ENCODE data around the gene LACTB. TPM values are rescaled to one million over a fixed set of nuclear protein-coding genes. Genes with fewer than 3 reads are reported as not detected.
A peak's percentile ranks its signal among the peaks of the same experiment; 100 is the strongest.

The LACTB gene
- total and polyA plus RNA-seq, 2 of the 13 experiments (the other 11 are each of a cell fraction or from before 2014, with no cell fraction given), result 14.8 to 23.0 TPM

GRCh38 chr15:63188926-63189871 is 67.5 kb downstream of the LACTB start, which contains the start of gene RAB8B (continued):
- 0 out of 2 replicates have a peak, but pooled peaks have one; percentile 9 for TF ChIP-seq ZBTB46 (CRISPR knock-in tag; IDR thresholded peaks at IDR 0.05; ENCODE audit: borderline replicate concordance)
- TF ChIP-seq DDIT3 (CRISPR knock-in tag; IDR thresholded peaks at IDR 0.05), result no peak
- TF ChIP-seq TBL1XR1 (IDR thresholded peaks at IDR 0.05; ENCODE audit: borderline replicate concordance, low read length, partially characterized antibody), result peak; percentile 21
- TF ChIP-seq STAT6 (CRISPR knock-in tag; IDR thresholded peaks at IDR 0.05; ENCODE audit: borderline replicate concordance), result no peak
- TF ChIP-seq SNAPC2 (CRISPR knock-in tag; IDR thresholded peaks at IDR 0.05), result no peak
- TF ChIP-seq SP1 (IDR thresholded peaks at IDR 0.05), result no peak
- TF ChIP-seq SP1 (CRISPR knock-in tag; IDR thresholded peaks at IDR 0.05), result peak; percentile 72
- TF ChIP-seq NPAS2 (CRISPR knock-in tag; IDR thresholded peaks at IDR 0.05; ENCODE audit: borderline replicate concordance), result no peak
- TF ChIP-seq RORA (CRISPR knock-in tag; IDR thresholded peaks at IDR 0.05), result no peak
- no peak for TF ChIP-seq ZFP36 (IDR thresholded peaks at IDR 0.05; ENCODE audit: borderline replicate concordance, low read depth, low read length, partially characterized antibody)
- TF ChIP-seq ETV6 (CRISPR knock-in tag; conservative IDR thresholded peaks at IDR 0.05), result no peak
- no peak for TF ChIP-seq ARID3A (IDR thresholded peaks at IDR 0.05; ENCODE audit: low read depth, low read length)
- no peak for TF ChIP-seq IKZF4 (CRISPR knock-in tag; IDR thresholded peaks at IDR 0.05; ENCODE audit: borderline replicate concordance, low read depth, not compliant biosample characterization)
- TF ChIP-seq AKNA (CRISPR knock-in tag; IDR thresholded peaks at IDR 0.05; ENCODE audit: borderline replicate concordance), result no peak
- no peak for TF ChIP-seq GTF3A (CRISPR knock-in tag; conservative IDR thresholded peaks at IDR 0.05)
- TF ChIP-seq CHD2 (IDR thresholded peaks at IDR 0.05; ENCODE audit: low read depth, low read length), result no peak

Data from HepG2 (cell line).